ENCODE results near the gene CWC27.
"Not testable (repeated sequence)": the region's sequence is repeated elsewhere in the genome, so short reads cannot be mapped to it uniquely, and the experiment has no call there.

Gene CWC27

GRCh38 chr5:64806537-64806936, 37.8 kb downstream of the CWC27 start:
- no peak for DNase-seq (ENCODE audit: insufficient read length, low spot score)
- FAIRE-seq: peak; percentile 33
- TF ChIP-seq POLR2A (IDR thresholded peaks at IDR 0.05; ENCODE audit: low read depth, low read length): no peak

- FAIRE-seq (no peak), DNase-seq (ENCODE audit: insufficient read length, low spot score) (no peak)
- no peak for TF ChIP-seq POLR2A (IDR thresholded peaks at IDR 0.05; ENCODE audit: low read depth, low read length)
Observed at GRCh38 chr5:64807520-64807919, 38.8 kb downstream of the CWC27 start.

- peak; percentile 93 for FAIRE-seq
- no peak for DNase-seq (ENCODE audit: insufficient read length, low spot score)
- TF ChIP-seq POLR2A (IDR thresholded peaks at IDR 0.05; ENCODE audit: low read depth, low read length): no peak
Observed at GRCh38 chr5:64811050-64811640, 42.4 kb downstream of the CWC27 start.

GRCh38 chr5:64814073-64814472, 45.3 kb downstream of the CWC27 start:
- DNase-seq (ENCODE audit: insufficient read length, low spot score): no peak

GRCh38 chr5:64818245-64818644, 49.5 kb downstream of the CWC27 start:
- FAIRE-seq (no peak), DNase-seq (ENCODE audit: insufficient read length, low spot score) (no peak)
- TF ChIP-seq POLR2A (IDR thresholded peaks at IDR 0.05; ENCODE audit: low read depth, low read length): no peak

More at GRCh38 chr5:64814073-64814472, 45.3 kb downstream of the CWC27 start:
- TF ChIP-seq POLR2A (IDR thresholded peaks at IDR 0.05; ENCODE audit: low read depth, low read length): no peak
- FAIRE-seq: no peak

- not testable (repeated sequence) for FAIRE-seq; DNase-seq (ENCODE audit: insufficient read length, low spot score)
Observed at GRCh38 chr5:64819345-64819744, 50.6 kb downstream of the CWC27 start.

GRCh38 chr5:64822320-64822719, 53.6 kb downstream of the CWC27 start:
- FAIRE-seq: no peak
- no peak for DNase-seq (ENCODE audit: insufficient read length, low spot score)
- TF ChIP-seq POLR2A (IDR thresholded peaks at IDR 0.05; ENCODE audit: low read depth, low read length): no peak

- no peak for DNase-seq (ENCODE audit: insufficient read length, low spot score)
- no peak for FAIRE-seq
- TF ChIP-seq POLR2A (IDR thresholded peaks at IDR 0.05; ENCODE audit: low read depth, low read length): no peak
Observed at GRCh38 chr5:64826541-64826940, 57.8 kb downstream of the CWC27 start.

GRCh38 chr5:64827703-64828102, 59.0 kb downstream of the CWC27 start:
- TF ChIP-seq POLR2A (IDR thresholded peaks at IDR 0.05; ENCODE audit: low read depth, low read length): no peak
- DNase-seq (ENCODE audit: insufficient read length, low spot score): no peak
- FAIRE-seq: no peak

- not testable (repeated sequence) for DNase-seq (ENCODE audit: insufficient read length, low spot score); FAIRE-seq
Observed at GRCh38 chr5:64830650-64831049, 61.9 kb downstream of the CWC27 start.

GRCh38 chr5:64831996-64832395, 63.3 kb downstream of the CWC27 start:
- no peak for FAIRE-seq
- no peak for TF ChIP-seq POLR2A (IDR thresholded peaks at IDR 0.05; ENCODE audit: low read depth, low read length)
- no peak for DNase-seq (ENCODE audit: insufficient read length, low spot score)

- no peak for TF ChIP-seq POLR2A (IDR thresholded peaks at IDR 0.05; ENCODE audit: low read depth, low read length)
- DNase-seq (ENCODE audit: insufficient read length, low spot score) (no peak), FAIRE-seq (no peak)
Observed at GRCh38 chr5:64834037-64834436, 65.3 kb downstream of the CWC27 start.

- FAIRE-seq (peak; percentile 15), DNase-seq (ENCODE audit: insufficient read length, low spot score) (no peak)
- TF ChIP-seq POLR2A (IDR thresholded peaks at IDR 0.05; ENCODE audit: low read depth, low read length): no peak
Observed at GRCh38 chr5:64834611-64835010, 65.9 kb downstream of the CWC27 start.

- no peak for FAIRE-seq
- no peak for TF ChIP-seq POLR2A (IDR thresholded peaks at IDR 0.05; ENCODE audit: low read depth, low read length)
- no peak for DNase-seq (ENCODE audit: insufficient read length, low spot score)
Observed at GRCh38 chr5:64835266-64835665, 66.5 kb downstream of the CWC27 start.

GRCh38 chr5:64836190-64836755, 67.5 kb downstream of the CWC27 start:
- FAIRE-seq (peak; percentile 38), DNase-seq (ENCODE audit: insufficient read length, low spot score) (no peak)
- TF ChIP-seq POLR2A (IDR thresholded peaks at IDR 0.05; ENCODE audit: low read depth, low read length): no peak

Measured in H54 (cell line).